GM19025 (cell line): Measurements from ENCODE around the gene USP6NL.
A peak's percentile ranks its signal among the peaks of the same experiment; 100 is the strongest.

ENCODE experiments used
- ATAC-seq: cut with Tn5 transposase; IDR thresholded peaks from one replicate; pipeline ENCODE4 v1.9.1; 2021; ENCODE audit warnings: mild to moderate bottlenecking, low read depth, moderate library complexity; ENCODE audit not compliant: unreplicated experiment

The USP6NL gene

DNA sequence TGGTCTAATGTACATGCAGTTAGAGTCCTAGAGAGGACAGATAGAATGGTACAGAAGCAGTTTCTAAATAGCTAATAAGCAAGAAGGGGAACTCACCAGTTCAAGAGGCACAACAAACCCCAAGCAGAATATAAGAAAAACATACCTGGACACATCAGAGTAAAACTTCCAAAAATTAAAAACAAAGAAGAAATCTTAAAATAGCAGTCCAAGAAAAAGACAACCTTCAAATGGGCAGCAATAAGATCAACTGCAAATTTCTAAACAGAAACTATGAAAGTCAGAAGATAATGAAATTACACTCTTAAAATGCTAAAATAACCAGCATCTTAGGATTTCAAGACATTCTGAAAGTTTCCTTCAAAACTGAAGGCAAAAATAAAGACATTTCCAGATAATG lies 55.9 kb downstream of the USP6NL start:
- no peak for ATAC-seq

- ATAC-seq: peak; percentile 95
Measured at GRCh38 chr10:11553773-11554381, 57.6 kb downstream of the USP6NL start.

DNA sequence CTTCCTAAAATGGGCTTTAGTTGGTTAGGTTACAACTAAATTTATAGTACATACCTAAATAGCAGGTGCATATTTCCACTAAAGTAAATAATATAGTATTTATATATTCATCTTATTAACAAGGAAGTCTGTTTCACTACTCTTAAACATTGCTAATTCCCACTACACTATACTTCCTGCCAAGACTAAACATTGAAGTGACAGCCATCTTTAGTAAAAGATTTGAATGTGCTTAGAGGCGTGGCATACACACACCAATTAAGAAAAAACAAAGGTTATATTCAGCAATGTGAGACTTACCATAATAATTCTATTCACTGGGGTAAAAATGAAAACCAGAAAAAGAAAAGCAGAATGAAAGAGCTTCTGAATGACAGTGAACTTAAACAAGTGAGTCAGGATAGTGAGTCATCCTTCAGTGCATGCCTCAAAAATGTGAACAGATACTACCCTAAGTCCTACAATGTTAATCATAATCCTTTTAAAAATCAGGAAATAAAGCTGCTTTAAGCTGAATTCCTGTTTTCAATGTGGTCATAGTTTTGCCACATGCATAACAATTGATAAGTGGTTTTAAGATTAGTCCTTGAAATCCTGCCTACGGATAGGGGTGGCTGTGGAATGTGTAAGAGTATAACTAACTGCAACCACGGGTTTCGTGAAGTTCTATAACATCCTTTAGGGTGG lies 59.4 kb downstream of the USP6NL start:
- no peak for ATAC-seq

DNA sequence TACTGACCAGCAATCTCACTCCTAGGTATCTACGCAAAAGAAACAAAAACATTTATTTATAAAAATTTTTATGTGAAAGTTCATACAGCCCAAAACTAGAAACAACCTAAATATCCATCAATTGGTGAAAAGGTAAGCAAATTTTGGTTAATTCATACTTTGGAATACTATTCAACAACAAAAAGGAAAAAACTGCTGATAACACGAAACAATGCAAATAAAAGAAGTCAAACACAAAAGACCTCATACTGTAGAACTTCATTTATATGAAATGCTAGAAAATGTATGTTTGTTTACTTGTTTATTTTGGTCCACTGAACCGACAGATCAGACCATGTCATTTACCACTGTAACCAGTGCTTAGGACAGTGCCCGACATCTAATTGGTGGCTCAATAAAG lies 60.3 kb downstream of the USP6NL start:
- no peak for ATAC-seq

DNA sequence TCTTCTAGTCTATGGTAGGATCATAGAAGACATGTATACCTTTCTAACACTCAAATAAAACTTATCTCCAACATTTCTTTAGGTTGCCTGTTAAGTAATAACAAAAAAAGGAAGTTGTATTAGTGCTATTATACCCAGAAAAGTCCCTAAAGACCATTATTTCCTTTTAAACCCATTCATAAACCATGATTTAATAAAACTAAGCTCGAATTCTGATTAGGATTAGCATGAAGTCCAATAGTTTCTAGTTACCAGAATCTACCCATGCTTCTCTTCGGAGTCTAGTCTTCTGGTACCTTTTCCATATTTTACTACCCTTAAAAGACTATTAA lies 62.7 kb downstream of the USP6NL start:
- no peak for ATAC-seq

- ATAC-seq: no peak
Measured at GRCh38 chr10:11548065-11548767, 63.2 kb downstream of the USP6NL start.

- no peak for ATAC-seq
Measured at GRCh38 chr10:11546581-11546980, 64.9 kb downstream of the USP6NL start.

- no peak for ATAC-seq
Measured at GRCh38 chr10:11541296-11541695, 70.2 kb downstream of the USP6NL start.

- no peak for ATAC-seq
Measured at GRCh38 chr10:11539191-11539868, 72.1 kb downstream of the USP6NL start.

GRCh38 chr10:11538834-11539190 lies 72.6 kb downstream of the USP6NL start:
- ATAC-seq: no peak

GRCh38 chr10:11536228-11536627 lies 75.2 kb downstream of the USP6NL start:
- ATAC-seq: no peak

DNA sequence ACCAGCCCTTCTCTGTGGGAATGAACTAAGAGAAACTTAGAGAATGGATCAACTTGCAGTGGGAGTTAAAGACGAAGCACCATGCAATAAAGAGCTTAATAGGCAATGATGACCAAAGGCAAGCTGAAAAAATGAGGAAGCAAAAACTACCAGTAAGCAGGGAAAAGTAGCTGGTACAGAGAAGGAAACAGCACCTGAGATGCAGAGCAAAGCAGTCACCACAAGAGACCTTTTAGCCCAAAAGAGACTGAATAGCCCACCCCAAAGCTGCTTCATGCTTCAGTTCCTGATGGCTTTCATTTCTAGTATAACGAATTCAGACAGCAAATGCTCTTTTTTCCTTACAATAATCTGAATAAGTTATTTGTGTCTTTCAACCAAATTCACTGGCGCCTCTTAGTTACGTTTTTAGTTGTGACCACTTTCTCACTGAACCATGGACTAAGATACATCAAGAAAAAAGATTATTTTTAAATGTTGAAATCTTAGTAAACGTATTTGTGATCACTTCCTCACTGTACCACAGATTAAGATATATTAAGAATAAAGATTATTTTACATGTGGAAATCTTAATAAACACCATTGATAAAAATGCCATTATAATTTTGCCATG lies 76.0 kb downstream of the USP6NL start:
- no peak for ATAC-seq

DNA sequence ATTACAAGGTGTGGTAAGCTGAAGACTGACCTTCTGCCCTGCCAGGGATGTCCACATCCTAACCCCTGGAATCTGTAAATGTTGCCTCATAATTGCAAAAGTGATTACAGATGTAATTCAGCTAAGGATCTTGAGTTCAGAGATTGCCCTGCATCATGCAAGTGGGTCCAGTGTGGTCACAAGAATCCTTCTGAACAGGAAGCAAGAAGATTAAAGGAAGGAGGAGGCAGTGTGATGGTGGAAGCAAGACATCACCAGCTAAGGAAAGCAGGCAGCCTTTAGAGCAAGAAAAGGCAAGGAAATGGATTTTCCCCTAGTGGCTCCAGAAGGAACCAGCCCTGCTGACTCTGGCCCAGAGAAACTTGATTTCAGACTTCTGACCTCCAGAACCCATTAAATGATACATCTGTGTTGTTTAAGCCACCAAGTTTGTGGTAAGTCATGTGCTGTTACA lies 78.1 kb downstream of the USP6NL start:
- no peak for ATAC-seq

DNA sequence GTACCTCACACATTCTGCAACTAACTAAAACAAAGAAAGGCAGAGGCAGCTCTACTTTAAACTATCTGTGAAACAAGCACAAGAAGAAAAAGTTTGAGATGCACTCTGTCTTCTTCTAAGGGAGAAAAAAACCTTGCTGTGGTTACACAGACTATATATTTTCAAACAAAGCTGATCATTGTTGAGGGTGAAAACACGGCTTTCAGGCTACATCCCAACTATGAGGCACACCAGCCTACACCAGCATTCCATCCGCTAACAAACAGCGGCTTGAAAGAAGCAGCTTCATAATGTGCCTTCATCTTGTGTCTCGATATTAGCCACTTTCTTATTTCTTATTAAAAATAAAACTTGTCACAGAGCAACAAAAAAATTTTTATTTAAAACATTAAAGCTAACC lies 79.1 kb downstream of the USP6NL start:
- no peak for ATAC-seq

DNA sequence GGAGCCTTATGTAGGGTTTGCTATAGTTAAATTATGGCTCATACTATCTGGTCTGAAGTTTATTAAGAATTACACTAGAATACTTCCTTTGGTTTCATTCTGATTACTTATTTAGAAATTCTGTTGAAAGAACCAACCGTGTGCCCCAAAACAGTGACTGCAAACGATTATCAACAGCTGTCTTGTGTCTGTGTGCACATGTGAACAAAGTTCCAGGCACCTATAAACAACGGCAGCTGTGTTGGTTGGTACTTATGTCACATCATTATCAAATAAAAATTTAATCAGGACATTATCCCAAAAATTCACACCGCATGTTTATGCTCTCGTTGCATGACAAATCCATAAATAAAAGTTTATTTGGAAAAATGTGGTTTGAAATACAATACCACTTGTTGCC lies 80.6 kb downstream of the USP6NL start:
- no peak for ATAC-seq

- no peak for ATAC-seq
Measured at GRCh38 chr10:11529276-11529903, 82.1 kb downstream of the USP6NL start.

- no peak for ATAC-seq
Measured at GRCh38 chr10:11528286-11528685, 83.2 kb downstream of the USP6NL start.

- no peak for ATAC-seq
Measured at GRCh38 chr10:11527691-11528255, 83.7 kb downstream of the USP6NL start.

- ATAC-seq: no peak
Measured at GRCh38 chr10:11527068-11527467, 84.4 kb downstream of the USP6NL start.

DNA sequence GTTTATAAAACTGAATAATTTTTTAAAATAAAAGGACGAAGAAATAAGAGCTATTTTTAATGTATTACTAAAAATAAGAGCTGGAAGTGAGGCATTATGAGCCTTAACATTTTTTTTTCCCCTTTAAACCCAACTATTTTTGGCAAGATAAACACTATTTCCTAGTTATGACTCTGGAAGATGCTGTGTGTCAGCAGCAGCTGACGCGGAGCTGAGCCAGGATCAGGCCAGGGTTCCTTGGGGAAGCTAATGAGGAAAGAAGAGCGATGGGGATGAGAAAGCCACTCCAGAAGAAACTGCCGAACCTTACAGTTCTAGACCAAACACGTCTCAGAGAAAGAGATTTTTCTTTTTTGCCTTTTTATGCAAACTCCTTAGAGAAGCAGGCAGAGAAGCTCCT lies 85.9 kb downstream of the USP6NL start:
- no peak for ATAC-seq
